Measurements from ENCODE around the gene ST3GAL5. TPM values are rescaled to one million over a fixed set of nuclear protein-coding genes. Genes with fewer than 3 reads are reported as not detected.

The ST3GAL5 gene
- total and polyA plus RNA-seq, 2 of the 8 experiments (the other 6 are each of a cell fraction or from before 2014, with no cell fraction given): 1.9 to 4.5 TPM

DNA sequence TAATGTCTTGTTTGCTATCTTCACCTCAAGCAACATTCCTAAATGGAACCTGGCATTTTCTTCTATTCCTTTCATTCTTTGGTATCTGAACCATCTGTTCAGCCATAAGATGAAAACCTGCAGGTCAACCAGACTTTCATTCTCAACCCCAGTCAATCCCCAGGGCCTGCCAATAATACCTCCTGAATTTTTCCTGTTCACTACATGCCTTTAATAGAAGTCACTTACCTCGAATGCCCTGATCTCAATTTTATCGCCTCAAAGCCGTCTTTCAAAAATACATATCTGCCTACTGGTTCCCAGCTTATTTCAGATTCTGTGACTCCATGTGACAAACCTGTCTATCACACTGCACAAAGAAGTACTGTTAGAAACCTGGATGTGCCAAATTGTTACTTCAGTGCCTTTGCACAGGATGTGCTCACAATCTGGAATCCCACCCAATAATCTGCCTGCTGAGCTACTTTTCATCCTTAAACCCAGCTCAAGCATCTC, 22.6 kb downstream of the ST3GAL5 start:
- Histone ChIP-seq H3K23me2 (ENCODE audit: low read depth, low read length) (no peaks in the 10 kb centered on the region), H3K4me3 (ENCODE audit: extremely low read depth in 1 of 4, insufficient read depth in 2 of 4, low read depth in 3 of 4, low read length in 4 of 4) (no peak overlapping the region), H3K27ac (ENCODE audit: low read depth, low read length) (no peak overlapping the region), H2BK15ac (ENCODE audit: low read length) (no peak overlapping the region), H3K56ac (replicated peaks; ENCODE audit: insufficient read length, low read depth, low read length) (no peak overlapping the region), H4K5ac (ENCODE audit: insufficient read length, low read depth, low read length) (no peak overlapping the region), H3K23ac (ENCODE audit: insufficient read length) (no peak overlapping the region), H2AK5ac (ENCODE audit: low read depth, low read length) (no peak overlapping the region), H2AFZ (ENCODE audit: low read length) (no peak overlapping the region), H3K27me3 (replicated peaks in 1 of 4; ENCODE audit: control insufficient read depth in 3 of 4, extremely low read depth in 1 of 4, insufficient read depth in 3 of 4, low read length in 3 of 4) (no peaks in the 10 kb centered on the region), H3K18ac (ENCODE audit: extremely low read depth, low read length) (no peak overlapping the region), H3K36me3 (ENCODE audit: control insufficient read depth in 2 of 4, insufficient read depth in 4 of 4, low read length in 3 of 4) (no peaks in the 10 kb centered on the region), H4K20me1 (replicated peaks in 1 of 2; ENCODE audit: control insufficient read depth in 1 of 2, insufficient read depth in 2 of 2, low read length in 2 of 2) (no peaks in the 10 kb centered on the region), H3K4me2 (ENCODE audit: insufficient read depth in 1 of 2, low read depth in 2 of 2, low read length in 2 of 2) (no peak overlapping the region), H3K79me1 (ENCODE audit: low read depth, low read length) (no peaks in the 10 kb centered on the region), H4K91ac (replicated peaks; ENCODE audit: insufficient read length, low read length) (no peak overlapping the region), H2BK5ac (ENCODE audit: low read depth, low read length) (no peak overlapping the region), H2BK12ac (ENCODE audit: low read depth, low read length) (no peak overlapping the region), H3K9me3 (ENCODE audit: insufficient read depth in 2 of 2, low read depth in 1 of 2, low read length in 1 of 2) (no peaks in the 10 kb centered on the region), H3K4ac (replicated peaks; ENCODE audit: insufficient read length, low read depth, low read length) (no peak overlapping the region), H2BK120ac (replicated peaks; ENCODE audit: low read depth, low read length) (no peak overlapping the region), H3K9ac (replicated peaks in 1 of 4; ENCODE audit: extremely low read depth in 1 of 4, low read depth in 3 of 4, low read length in 3 of 4) (no peak overlapping the region; a peak in 1 of 7 replicates), H4K8ac (ENCODE audit: extremely low read depth, insufficient read depth, low read length) (no peak overlapping the region), H3K79me2 (ENCODE audit: control insufficient read depth in 1 of 2, insufficient read depth in 2 of 2, low read length in 2 of 2) (no peaks in the 10 kb centered on the region), H3K4me1 (replicated peaks in 1 of 4; ENCODE audit: control insufficient read depth in 3 of 4, insufficient read depth in 4 of 4, low read length in 3 of 4) (peaks cover 0 to 2% (median 0%) of the 10 kb centered on the region in 4 experiments; a peak in 1 of 7 replicates), H2BK20ac (ENCODE audit: low read length) (no peak overlapping the region), H3K14ac (ENCODE audit: insufficient read length) (no peak overlapping the region)
- ChIA-PET CTCF (ENCODE audit: partially characterized antibody) (interaction anchor here (0.8 to 1.7 kb wide), 3 partner anchors 23 to 45 kb away, joined by 3 to 4 read pairs (median 3); no protein-coding TSS in a partner anchor), POLR2A (ENCODE audit: partially characterized antibody) (no interaction called here)
- no peak for DNase-seq (ENCODE audit: low read depth in 1 of 2, low spot score in 2 of 2)
- 89% methylated on average over 3 of the region's 3 CpGs; no CpG with 5 or more reads in 1 of the 2 experiments for WGBS, 2 experiments (ENCODE audit: extremely low coverage in 1 of 2, insufficient coverage in 1 of 2, insufficient read length in 1 of 2, insufficient replicate concordance in 2 of 2, low coverage in 1 of 2, low lambda C conversion rate in 2 of 2, missing lambda C conversion rate in 1 of 2)
- no peak for FAIRE-seq
- TF ChIP-seq SAP30 (IDR thresholded peaks at IDR 0.05; ENCODE audit: insufficient read depth, insufficient replicate concordance, low read length) (no peak), EGR1 (IDR thresholded peaks at IDR 0.05; ENCODE audit: borderline replicate concordance, low read depth, low read length) (no peak), POLR2A (IDR thresholded peaks at IDR 0.05; ENCODE audit: control extremely low read depth in 1 of 2, low read depth in 2 of 2, low read length in 2 of 2) (no peak), TAF1 (IDR thresholded peaks at IDR 0.05; ENCODE audit: low read depth, low read length) (no peak), JUN (IDR thresholded peaks at IDR 0.05; ENCODE audit: low read depth, low read length) (no peak), BACH1 (IDR thresholded peaks at IDR 0.05; ENCODE audit: low read length) (no peak), TAF7 (optimal IDR thresholded peaks at IDR 0.05; ENCODE audit: borderline replicate concordance, low read depth, low read length) (no peak), USF2 (IDR thresholded peaks at IDR 0.05; ENCODE audit: low read length) (no peak), EZH2 (IDR thresholded peaks at IDR 0.05; ENCODE audit: low read depth, low read length, severe bottlenecking) (no peak), CBX5 (IDR thresholded peaks at IDR 0.05; ENCODE audit: low read depth, low read length) (no peak), SIRT6 (IDR thresholded peaks at IDR 0.05; ENCODE audit: low read length) (no peak), GTF2F1 (IDR thresholded peaks at IDR 0.05; ENCODE audit: borderline replicate concordance, low read depth, low read length) (no peak)
- TF ChIP-seq, protein P1, sequence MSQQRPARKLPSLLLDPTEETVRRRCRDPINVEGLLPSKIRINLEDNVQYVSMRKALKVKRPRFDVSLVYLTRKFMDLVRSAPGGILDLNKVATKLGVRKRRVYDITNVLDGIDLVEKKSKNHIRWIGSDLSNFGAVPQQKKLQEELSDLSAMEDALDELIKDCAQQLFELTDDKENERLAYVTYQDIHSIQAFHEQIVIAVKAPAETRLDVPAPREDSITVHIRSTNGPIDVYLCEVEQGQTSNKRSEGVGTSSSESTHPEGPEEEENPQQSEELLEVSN (IDR thresholded peaks at IDR 0.05): no peak

Measured in H1 (cell line).